ENCODE results near the gene ZNF474. TPM values are rescaled to one million over a fixed set of nuclear protein-coding genes. Genes with fewer than 3 reads are reported as not detected.

ZNF474 gene
- total RNA-seq, 2 experiments from 2014 or later = not detected

DNA sequence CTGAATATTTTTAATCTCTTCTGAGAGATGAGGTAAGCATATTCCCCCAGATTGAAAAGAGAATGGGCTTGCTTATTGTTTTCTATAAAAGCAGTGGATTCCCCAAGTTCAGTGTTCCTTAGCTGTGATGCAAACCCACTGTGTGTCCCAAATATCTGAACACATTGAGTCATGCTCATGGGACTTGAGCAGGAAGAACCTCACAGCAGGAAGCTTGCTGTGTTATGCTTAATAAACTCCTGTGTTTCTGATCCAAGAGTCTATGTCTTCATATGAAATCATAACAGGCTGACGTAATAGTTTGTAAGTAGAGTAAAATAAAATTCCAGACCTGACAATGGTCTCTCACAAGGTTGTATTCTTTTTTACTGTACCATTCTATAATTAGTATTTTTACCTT, 26.5 kb upstream of the ZNF474 start:
- Mint-ChIP-seq H3K4me1 (no peaks in the 10 kb centered on the region), H3K27me3 (no peaks in the 10 kb centered on the region), H3K4me3 (no peak overlapping the region), H3K27ac (no peak overlapping the region), H3K36me3 (ENCODE audit: low read depth) (no peaks in the 10 kb centered on the region), H3K9me3 (no peaks in the 10 kb centered on the region)
- DNase-seq = no peak
- ChIA-PET CTCF (interaction anchor here (1.5 kb wide), 1 partner anchor 8 kb away, joined by 3 read pairs; no protein-coding TSS in a partner anchor), POLR2A (no interaction called here)

DNA sequence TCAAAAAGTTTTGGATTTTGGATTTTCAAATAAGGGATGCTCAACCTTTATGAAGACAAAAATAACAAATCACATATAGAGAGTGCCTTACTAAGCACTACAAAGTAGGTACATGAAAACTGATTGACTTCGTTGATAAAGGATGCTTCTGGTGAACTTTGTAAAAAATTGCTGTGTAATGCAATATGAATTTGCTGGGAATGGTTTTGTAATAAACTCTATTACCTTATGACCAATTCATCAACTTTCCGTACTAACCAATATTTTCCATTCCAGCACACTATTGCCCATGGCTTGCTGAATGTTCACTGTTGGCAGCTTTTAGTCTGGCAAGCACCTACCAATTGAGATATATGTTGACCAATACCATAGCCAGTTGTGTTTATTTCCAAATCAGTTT, 23.4 kb upstream of the ZNF474 start:
- H3K27me3 Mint-ChIP-seq = no peaks in the 10 kb centered on the region
- no peaks in the 10 kb centered on the region for H3K36me3 Mint-ChIP-seq (ENCODE audit: low read depth)
- no peaks in the 10 kb centered on the region for H3K9me3 Mint-ChIP-seq
- POLR2A ChIA-PET = no interaction called here
- DNase-seq = no peak
- CTCF ChIA-PET = no interaction called here
- no peak overlapping the region for H3K27ac Mint-ChIP-seq
- H3K4me1 Mint-ChIP-seq = no peaks in the 10 kb centered on the region
- H3K4me3 Mint-ChIP-seq = no peak overlapping the region

DNA sequence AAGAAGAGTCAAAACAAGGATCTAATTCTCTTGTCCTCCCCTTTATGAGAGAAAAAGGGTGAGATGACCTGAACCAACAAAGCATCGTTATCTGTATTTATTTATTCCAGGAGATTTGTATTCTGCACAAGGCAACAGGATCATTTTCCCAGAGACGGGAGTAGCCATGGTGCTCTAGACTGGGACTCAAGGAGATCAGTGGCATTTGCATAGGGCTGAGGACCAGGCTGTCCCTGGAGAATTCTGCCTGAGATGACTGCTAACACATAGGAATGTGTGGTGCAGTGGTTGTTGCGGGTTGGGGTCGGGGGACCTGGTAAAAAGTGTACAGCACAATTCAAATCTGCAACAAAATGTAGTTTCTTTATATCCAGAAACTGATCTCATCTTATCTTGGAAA, 22.3 kb upstream of the ZNF474 start:
- no peak overlapping the region for H3K4me3 Mint-ChIP-seq
- no peak overlapping the region for H3K27ac Mint-ChIP-seq
- no peak for DNase-seq
- H3K9me3 Mint-ChIP-seq = no peaks in the 10 kb centered on the region
- no peaks in the 10 kb centered on the region for H3K4me1 Mint-ChIP-seq
- ChIA-PET CTCF (no interaction called here), POLR2A (no interaction called here)
- no peaks in the 10 kb centered on the region for H3K27me3 Mint-ChIP-seq
- H3K36me3 Mint-ChIP-seq (ENCODE audit: low read depth) = no peaks in the 10 kb centered on the region

DNA sequence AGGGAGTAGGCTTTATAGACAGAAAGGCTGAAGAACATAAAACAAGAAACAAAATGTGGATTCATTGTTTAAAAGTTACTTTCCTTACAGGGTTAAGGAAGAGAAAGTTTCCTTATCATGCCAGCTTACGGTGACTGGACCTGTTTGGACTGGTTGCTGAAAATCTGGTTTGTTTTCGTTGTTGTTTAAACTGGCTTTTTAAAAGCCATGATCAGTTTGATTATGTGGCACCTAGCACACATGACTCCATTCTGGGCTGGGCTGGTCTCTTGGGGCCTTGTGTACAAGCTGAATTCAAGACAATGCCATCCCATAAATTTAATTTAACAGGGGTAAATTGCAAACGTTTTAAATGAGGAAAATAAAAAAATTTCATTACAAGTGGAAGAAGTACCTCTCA, 18.4 kb upstream of the ZNF474 start:
- no peaks in the 10 kb centered on the region for H3K4me1 Mint-ChIP-seq
- ChIA-PET POLR2A (no interaction called here), CTCF (interaction anchor here (1.0 kb wide), 1 partner anchor 9 kb away, joined by 3 read pairs; no protein-coding TSS in a partner anchor)
- H3K27me3 Mint-ChIP-seq = no peaks in the 10 kb centered on the region
- no peaks in the 10 kb centered on the region for H3K36me3 Mint-ChIP-seq (ENCODE audit: low read depth)
- H3K27ac Mint-ChIP-seq = no peak overlapping the region
- DNase-seq = no peak
- no peak overlapping the region for H3K4me3 Mint-ChIP-seq
- H3K9me3 Mint-ChIP-seq = no peaks in the 10 kb centered on the region

GRCh38 chr5:122111460-122111859, 17.9 kb upstream of the ZNF474 start:
- DNase-seq = no peak
- Mint-ChIP-seq H3K4me3 (no peak overlapping the region), H3K4me1 (no peaks in the 10 kb centered on the region), H3K36me3 (ENCODE audit: low read depth) (no peaks in the 10 kb centered on the region), H3K9me3 (no peaks in the 10 kb centered on the region), H3K27me3 (no peaks in the 10 kb centered on the region), H3K27ac (no peak overlapping the region)
- ChIA-PET POLR2A (no interaction called here), CTCF (interaction anchor here (1.0 kb wide), 1 partner anchor 9 kb away, joined by 3 read pairs; no protein-coding TSS in a partner anchor)

GRCh38 chr5:122112063-122112462, 17.3 kb upstream of the ZNF474 start:
- H3K36me3 Mint-ChIP-seq (ENCODE audit: low read depth) = no peaks in the 10 kb centered on the region
- H3K27ac Mint-ChIP-seq = no peak overlapping the region
- CTCF ChIA-PET = no interaction called here
- H3K4me1 Mint-ChIP-seq = no peaks in the 10 kb centered on the region
- H3K4me3 Mint-ChIP-seq = no peak overlapping the region
- POLR2A ChIA-PET = no interaction called here
- no peaks in the 10 kb centered on the region for H3K27me3 Mint-ChIP-seq
- no peaks in the 10 kb centered on the region for H3K9me3 Mint-ChIP-seq
- DNase-seq = no peak

DNA sequence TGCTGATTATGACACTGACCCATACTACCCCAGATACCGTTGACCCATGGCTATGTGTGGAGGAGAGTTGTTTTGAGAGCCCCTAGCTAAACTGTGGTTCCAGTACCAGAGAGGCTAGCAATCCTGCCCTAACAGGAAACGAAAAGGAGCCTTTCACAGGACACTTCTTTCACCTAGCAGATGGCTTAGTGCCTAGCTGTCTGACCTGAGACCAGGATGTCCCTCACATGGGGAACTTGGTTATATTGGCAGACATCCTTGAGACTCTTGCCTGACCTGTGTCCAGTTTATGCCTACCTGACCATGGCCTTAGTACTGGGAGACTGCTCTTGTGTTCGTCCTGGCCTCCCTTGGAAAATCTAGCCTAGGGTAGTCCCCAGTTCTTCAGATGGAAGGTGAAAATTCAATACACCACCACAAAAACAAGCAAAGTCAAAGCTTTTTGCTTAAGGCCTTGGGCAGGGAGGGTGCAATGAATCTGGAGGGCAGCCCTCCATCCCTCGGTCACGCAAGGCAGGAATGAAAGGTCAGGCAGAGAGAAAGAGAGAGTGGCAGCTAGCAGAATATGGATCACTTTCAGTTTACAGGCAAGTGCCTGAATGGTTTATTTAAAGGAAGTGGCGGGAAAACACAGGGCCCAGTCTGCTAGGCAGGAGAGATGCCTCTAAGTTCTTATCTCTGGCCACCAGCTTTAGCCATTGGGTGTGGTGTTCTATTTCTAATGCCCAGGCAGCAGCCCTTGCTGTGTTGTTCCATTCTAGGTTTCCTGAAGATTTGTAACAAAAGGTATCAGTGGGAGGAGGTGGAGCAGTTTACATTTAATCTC, 16.4 kb upstream of the ZNF474 start:
- Mint-ChIP-seq H3K36me3 (ENCODE audit: low read depth) (no peaks in the 10 kb centered on the region), H3K4me1 (no peaks in the 10 kb centered on the region), H3K27ac (no peak overlapping the region), H3K27me3 (no peaks in the 10 kb centered on the region), H3K4me3 (no peak overlapping the region), H3K9me3 (no peaks in the 10 kb centered on the region)
- POLR2A ChIA-PET = no interaction called here
- CTCF ChIA-PET = no interaction called here
- no peak for DNase-seq

DNA sequence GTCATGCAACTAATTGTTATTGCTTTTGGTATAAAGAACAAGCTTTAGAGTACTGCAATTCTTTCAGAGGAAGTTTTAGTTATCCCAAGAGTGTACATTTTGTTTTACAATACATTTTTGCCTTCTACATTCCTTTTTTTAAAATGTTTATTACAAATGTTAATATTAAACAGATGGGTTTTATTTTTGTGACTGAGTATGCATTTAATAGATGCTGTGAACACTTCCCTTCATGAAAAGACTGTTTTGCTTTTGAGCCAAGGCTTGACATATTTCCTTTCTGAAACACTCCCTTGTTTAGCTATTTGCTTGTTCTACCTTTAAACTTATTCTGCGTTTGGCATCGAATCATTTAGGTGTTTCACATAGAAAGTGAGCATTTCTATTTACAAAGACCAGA, 14.8 kb upstream of the ZNF474 start:
- Mint-ChIP-seq H3K27ac (no peak overlapping the region), H3K36me3 (ENCODE audit: low read depth) (no peaks in the 10 kb centered on the region), H3K4me3 (no peak overlapping the region), H3K27me3 (no peaks in the 10 kb centered on the region), H3K4me1 (no peaks in the 10 kb centered on the region), H3K9me3 (no peaks in the 10 kb centered on the region)
- DNase-seq = no peak
- CTCF ChIA-PET = no interaction called here
- POLR2A ChIA-PET = no interaction called here

GRCh38 chr5:122118356-122118948, 10.9 kb upstream of the ZNF474 start:
- H3K4me3 Mint-ChIP-seq = no peak overlapping the region
- no peaks in the 10 kb centered on the region for H3K27me3 Mint-ChIP-seq
- ChIA-PET POLR2A (no interaction called here), CTCF (no interaction called here)
- no peaks in the 10 kb centered on the region for H3K9me3 Mint-ChIP-seq
- no peak for DNase-seq
- H3K27ac Mint-ChIP-seq = no peak overlapping the region
- no peaks in the 10 kb centered on the region for H3K36me3 Mint-ChIP-seq (ENCODE audit: low read depth)
- no peaks in the 10 kb centered on the region for H3K4me1 Mint-ChIP-seq

DNA sequence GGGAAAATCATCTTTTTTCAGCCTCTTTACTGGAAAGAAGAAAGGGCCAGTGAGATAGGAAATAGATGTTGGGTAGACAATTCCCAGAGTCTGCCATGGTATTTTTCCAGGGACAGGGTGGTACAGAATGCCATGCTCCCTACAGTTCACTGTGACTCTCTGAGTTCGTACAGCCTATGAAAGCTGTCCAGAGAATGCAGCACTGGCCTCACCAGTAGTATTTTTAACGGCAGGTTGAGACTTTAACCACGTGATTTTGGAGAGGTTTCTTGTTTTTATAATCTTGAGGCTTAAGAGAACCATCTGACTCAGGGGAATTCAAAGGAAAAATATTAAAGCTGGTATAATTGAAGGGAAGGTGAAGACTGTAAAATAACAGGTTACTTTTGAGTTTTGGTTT, 10.1 kb upstream of the ZNF474 start:
- DNase-seq = no peak
- no peaks in the 10 kb centered on the region for H3K9me3 Mint-ChIP-seq
- ChIA-PET POLR2A (no interaction called here), CTCF (no interaction called here)
- H3K36me3 Mint-ChIP-seq (ENCODE audit: low read depth) = no peaks in the 10 kb centered on the region
- H3K4me3 Mint-ChIP-seq = no peak overlapping the region
- no peak overlapping the region for H3K27ac Mint-ChIP-seq
- H3K4me1 Mint-ChIP-seq = no peaks in the 10 kb centered on the region
- no peaks in the 10 kb centered on the region for H3K27me3 Mint-ChIP-seq

GRCh38 chr5:122120493-122120892, 8.9 kb upstream of the ZNF474 start:
- CTCF ChIA-PET = no interaction called here

GRCh38 chr5:122120957-122121356, 8.4 kb upstream of the ZNF474 start:
- ChIA-PET CTCF (no interaction called here), POLR2A (no interaction called here)
- Mint-ChIP-seq H3K4me3 (no peak overlapping the region), H3K36me3 (ENCODE audit: low read depth) (no peaks in the 10 kb centered on the region), H3K4me1 (no peaks in the 10 kb centered on the region), H3K27ac (no peak overlapping the region), H3K9me3 (no peaks in the 10 kb centered on the region), H3K27me3 (no peaks in the 10 kb centered on the region)
- DNase-seq = no peak

More at GRCh38 chr5:122120493-122120892, 8.9 kb upstream of the ZNF474 start:
- Mint-ChIP-seq H3K4me3 (no peak overlapping the region), H3K9me3 (no peaks in the 10 kb centered on the region), H3K36me3 (ENCODE audit: low read depth) (no peaks in the 10 kb centered on the region), H3K4me1 (no peaks in the 10 kb centered on the region), H3K27ac (no peak overlapping the region), H3K27me3 (no peaks in the 10 kb centered on the region)
- DNase-seq = no peak
- POLR2A ChIA-PET = no interaction called here

DNA sequence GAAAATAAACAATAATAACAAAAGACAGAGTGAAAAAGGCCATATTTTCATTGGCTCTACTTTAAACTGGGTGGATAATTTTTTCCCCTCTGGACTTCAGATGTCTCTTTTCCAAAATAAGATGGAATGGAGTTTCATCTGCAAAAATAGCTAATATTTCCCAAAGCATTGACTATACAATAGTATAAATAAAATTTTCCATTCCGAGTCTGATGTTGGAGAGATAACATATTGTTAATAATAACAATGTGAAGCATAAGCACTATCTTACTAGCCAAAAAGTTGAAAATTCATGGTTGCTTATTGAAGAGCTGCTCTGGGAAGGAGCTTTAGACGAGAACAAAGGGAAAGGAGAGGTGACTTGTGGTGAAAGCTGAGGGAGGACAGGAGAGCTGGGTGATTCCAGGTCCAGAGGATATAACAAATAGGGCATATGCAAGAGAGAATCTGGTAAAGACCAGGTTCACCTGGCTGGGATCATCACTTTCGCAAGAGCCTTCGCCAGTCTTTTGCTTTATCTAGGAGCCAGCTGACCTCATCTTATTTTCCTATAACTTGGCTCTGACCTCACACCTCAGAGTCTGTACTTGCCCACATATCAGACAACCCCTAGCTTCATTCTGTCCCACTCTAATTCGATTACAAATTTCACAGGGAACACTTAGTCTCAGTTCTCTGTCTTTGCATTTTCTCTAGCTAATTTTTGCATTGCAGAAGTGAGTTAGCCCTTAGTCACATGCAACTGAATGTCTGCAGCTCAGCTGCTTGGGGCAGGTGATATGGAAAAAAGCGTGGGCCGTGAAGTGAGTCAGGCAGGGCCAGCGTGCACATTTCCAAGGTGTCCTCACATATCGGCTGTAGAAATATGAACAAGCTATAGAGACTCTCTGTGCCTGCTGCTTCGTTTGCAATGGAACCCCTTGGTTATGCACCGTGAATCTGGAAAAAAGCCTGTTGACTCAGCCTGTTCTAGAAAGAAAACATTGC, 7.6 kb upstream of the ZNF474 start:
- H3K4me3 Mint-ChIP-seq = no peak overlapping the region
- H3K9me3 Mint-ChIP-seq = no peaks in the 10 kb centered on the region
- ChIA-PET POLR2A (no interaction called here), CTCF (no interaction called here)
- H3K27me3 Mint-ChIP-seq = no peaks in the 10 kb centered on the region
- no peak overlapping the region for H3K27ac Mint-ChIP-seq
- H3K36me3 Mint-ChIP-seq (ENCODE audit: low read depth) = no peaks in the 10 kb centered on the region
- H3K4me1 Mint-ChIP-seq = no peaks in the 10 kb centered on the region
- no peak for DNase-seq

Measured in activated CD4-positive, alpha-beta memory T cell treated with anti-CD3 and anti-CD28 coated beads, Interleukin-2, amount 10 ng/mL, durations not matched to agents 7 days and 5 days (primary cell).